NCI-H345 treated with DMSO at 0.1 percent for 48 hours (cell line): Measurements from ENCODE around the gene TEP1.
"Not testable (repeated sequence)": the region's sequence is repeated elsewhere in the genome, so short reads cannot be mapped to it uniquely, and the experiment has no call there.

ENCODE experiments used
- DNase-seq: peaks from one replicate; lab custom pipeline; 2025; ENCODE audit not compliant: unreplicated experiment; lab: John Stamatoyannopoulos, UW

The TEP1 gene

GRCh38 chr14:20345366-20345765, 67.9 kb downstream of the TEP1 start:
- no peak for DNase-seq

- peak; percentile 45 for DNase-seq
Measured at GRCh38 chr14:20343862-20344220, 69.5 kb downstream of the TEP1 start.

DNA sequence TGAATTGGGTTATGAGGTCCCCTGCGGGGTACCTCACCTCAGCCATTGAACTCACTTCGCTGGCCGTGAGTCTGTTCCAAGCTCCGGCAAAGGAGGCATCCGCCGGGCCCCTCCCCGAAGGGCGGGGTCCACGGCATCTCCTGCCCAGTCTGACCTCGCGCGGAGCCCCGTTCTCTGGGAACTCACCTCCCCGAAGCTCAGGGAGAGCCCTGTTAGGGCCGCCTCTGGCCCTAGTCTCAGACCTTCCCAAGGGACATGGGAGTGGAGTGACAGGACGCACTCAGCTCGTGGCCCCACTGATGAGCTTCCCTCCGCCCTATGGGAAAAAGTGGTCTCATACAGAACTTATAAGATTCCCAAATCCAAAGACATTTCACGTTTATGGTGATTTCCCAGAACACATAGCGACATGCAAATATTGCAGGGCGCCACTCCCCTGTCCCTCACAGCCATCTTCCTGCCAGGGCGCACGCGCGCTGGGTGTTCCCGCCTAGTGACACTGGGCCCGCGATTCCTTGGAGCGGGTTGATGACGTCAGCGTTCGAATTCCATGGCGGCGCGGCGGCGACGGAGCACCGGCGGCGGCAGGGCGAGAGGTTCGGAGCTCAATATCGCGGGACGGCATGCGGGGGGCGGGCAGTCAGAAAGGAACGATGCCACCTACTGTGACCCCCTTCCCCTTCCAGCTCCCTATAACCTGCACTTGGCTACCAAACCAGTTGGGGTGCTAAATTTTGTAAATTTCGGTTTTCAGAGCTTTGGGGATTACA, 70.0 kb downstream of the TEP1 start, which contains the start of gene PARP2:
Gene PARP2, plus strand, starts transcription at position 544 of the 770 bp plus-strand sequence. Its CDS starts 7 bp downstream, at position 551.
- DNase-seq: peak; percentile 99

GRCh38 chr14:20341646-20342045, 71.7 kb downstream of the TEP1 start:
- DNase-seq: no peak

DNA sequence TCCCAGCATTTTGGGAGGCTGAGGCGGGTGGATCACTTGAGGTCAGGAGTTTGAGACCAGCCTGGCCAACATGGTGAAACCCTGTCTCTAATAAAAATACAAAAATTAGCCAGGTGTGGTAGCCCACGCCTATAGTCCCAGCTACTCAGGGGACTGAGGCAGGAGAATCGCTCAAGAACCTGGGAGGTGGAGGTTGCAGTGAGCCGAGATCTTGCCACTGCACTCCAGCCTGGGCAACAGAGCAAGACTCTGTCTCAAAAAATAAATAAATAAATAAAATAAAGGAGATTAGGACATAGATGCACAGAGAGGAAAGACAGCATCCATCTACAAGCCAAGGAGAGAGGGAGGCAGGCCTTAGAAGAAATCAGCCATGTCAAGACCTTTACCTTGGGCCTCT, 72.3 kb downstream of the TEP1 start:
- not testable (repeated sequence) for DNase-seq

- DNase-seq: no peak
Measured at GRCh38 chr14:20334017-20334416, 79.3 kb downstream of the TEP1 start.

DNA sequence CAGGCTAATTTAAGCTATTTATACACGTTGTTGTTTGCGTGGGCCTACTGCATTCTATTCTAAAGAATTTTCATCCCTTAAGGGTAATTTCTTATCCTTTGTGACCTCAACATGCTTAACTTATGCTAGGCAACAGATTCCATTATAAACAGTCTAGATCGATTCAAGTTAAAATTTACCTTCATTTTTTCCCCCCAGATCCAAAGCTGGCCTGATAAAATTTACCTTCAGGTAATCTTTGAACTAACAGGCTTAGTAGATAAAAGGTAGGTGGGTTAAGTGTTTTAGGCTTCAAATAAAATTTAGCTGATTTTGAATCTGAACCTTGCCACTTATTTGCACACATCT, 79.8 kb downstream of the TEP1 start:
- no peak for DNase-seq

- DNase-seq: no peak
Measured at GRCh38 chr14:20332788-20333493, 80.4 kb downstream of the TEP1 start, which contains the start of gene CCNB1IP1. TSS of gene CCNB1IP1 (minus strand) at chr14:20333279. CDS start at chr14:20316523, 16,756 bp downstream.

DNA sequence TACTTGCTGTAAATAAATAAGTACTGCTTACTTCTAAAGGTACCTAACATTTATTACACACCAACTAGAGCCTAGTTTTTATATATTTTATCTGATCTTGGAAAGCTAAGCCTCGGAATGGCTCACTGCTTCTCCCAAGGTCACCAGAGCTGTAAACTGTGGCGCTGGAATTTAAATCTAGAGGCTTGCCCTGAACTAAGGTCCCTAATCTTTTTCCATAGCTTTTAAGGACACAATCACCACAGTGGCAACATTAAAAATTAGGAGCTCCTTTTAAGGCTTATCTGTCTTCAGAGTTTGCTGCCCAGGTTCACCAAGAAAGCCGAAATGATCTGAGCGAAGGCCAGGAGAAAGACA, 80.9 kb downstream of the TEP1 start:
- no peak for DNase-seq

DNA sequence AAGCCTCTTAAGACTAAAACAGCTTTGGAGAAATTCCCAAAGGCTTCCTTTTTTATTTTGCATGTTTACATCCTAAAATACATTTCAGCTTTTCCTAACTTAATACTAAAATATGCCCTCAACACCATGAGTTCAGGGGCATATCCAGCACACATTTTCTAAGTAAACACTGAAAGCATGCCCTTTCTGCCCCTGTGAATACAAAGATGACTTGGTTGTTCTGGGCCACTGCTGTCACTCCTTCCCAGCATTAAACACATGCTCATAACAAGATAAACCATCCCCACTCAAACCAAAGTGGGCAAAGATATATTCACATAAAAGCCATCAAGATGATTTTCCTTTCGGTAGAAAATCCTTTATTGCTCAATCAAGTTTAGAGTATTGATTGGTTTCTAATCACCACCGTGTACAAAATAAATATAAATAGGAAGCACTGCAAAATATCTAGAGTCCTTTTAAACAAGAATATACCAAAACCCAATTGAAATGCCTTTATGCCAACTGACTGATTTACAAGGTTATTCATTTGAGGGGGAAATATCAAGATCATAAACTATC, 82.2 kb downstream of the TEP1 start:
- DNase-seq: no peak

DNA sequence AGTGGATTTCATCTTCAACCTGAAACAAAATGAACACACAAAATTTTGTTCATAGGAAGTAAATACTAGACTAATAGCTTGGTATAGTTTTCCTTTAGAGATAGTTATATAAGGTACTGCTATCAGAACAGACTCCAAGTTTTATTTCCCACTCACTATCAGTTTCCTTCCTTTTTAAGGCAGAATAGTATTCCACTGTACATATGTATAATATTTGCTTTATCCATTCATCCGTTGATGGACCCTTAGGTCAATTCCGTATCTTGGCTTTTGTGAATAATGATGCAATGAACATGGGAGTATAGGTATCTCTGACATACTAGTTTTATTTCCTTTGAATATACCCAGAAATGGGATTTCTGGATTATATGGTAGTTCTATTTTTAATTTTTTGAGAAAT, 83.9 kb downstream of the TEP1 start:
- DNase-seq: no peak

DNA sequence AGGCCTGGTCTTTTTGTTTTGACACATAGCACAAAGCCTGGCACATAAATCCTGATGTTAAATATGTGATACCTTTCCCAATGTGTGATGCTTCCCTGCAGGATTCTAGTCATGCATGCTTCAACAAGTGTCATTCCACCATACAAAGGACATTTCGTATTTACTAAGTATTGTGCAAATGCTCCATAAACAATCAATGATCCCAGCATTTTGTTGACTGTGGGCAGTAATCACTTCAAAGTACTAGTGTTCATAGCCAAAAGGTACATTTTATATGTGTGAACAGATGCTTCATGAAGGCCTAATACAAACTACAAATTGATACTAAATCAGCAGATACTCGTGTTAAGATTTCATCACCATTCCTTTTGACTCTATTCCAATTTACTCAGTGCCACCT, 84.6 kb downstream of the TEP1 start:
- DNase-seq: no peak

- DNase-seq: peak; percentile 64
Measured at GRCh38 chr14:20327005-20327869, 86.1 kb downstream of the TEP1 start.

DNA sequence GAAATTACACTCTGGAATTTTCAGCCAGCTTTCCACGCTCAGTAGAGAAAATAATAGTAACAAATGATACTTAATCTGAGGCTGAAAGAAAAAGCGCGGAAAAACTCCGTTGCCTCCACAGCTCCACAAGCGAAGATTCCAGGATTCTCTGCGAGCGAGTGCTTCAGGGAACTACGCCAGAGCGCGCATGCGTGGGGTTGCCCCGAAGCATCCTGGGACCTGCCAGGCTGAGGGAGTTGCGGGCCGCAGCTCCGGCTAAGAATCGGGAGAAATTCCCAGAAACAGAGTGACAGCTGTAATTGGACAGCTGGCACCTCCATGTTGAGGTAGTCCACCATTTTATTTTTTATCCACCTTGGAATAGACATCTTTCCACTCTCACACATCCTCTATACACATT, 95.6 kb downstream of the TEP1 start:
- no peak for DNase-seq
